ENCODE data around the gene DEXI.

Gene DEXI

GRCh38 chr16:10916534-10916933 is 25.7 kb downstream of the DEXI start:
- no peak for DNase-seq (ENCODE audit: low read depth)
- in situ Hi-C loops (cut with HindIII; ENCODE audit: low sequenced_read_pairs): no loop called here
- TF ChIP-seq CTCF (IDR thresholded peaks at IDR 0.05; ENCODE audit: low read depth, low read length, missing control alignments): no peak
- H3K4me3 ChIP-seq (ENCODE audit: low read depth, low read length): no peak overlapping the region

- TF ChIP-seq CTCF (IDR thresholded peaks at IDR 0.05; ENCODE audit: low read depth, low read length, missing control alignments): no peak
- no peak for DNase-seq (ENCODE audit: low read depth)
- no peak overlapping the region for H3K4me3 ChIP-seq (ENCODE audit: low read depth, low read length)
- in situ Hi-C loops (cut with HindIII; ENCODE audit: low sequenced_read_pairs): no loop called here
Observed at GRCh38 chr16:10911267-10911666, 31.0 kb downstream of the DEXI start.

GRCh38 chr16:10907757-10908045 is 34.6 kb downstream of the DEXI start:
- TF ChIP-seq CTCF (IDR thresholded peaks at IDR 0.05; ENCODE audit: low read depth, low read length, missing control alignments): no peak
- no peak for DNase-seq (ENCODE audit: low read depth)
- no peak overlapping the region for H3K4me3 ChIP-seq (ENCODE audit: low read depth, low read length)
- in situ Hi-C loops (cut with HindIII; ENCODE audit: low sequenced_read_pairs): no loop called here

- DNase-seq (ENCODE audit: low read depth): no peak
- no peak overlapping the region for H3K4me3 ChIP-seq (ENCODE audit: low read depth, low read length)
- in situ Hi-C loops (cut with HindIII; ENCODE audit: low sequenced_read_pairs): no loop called here
- TF ChIP-seq CTCF (IDR thresholded peaks at IDR 0.05; ENCODE audit: low read depth, low read length, missing control alignments): no peak
Observed at GRCh38 chr16:10906914-10907756, 35.1 kb downstream of the DEXI start.

- no peak overlapping the region for H3K4me3 ChIP-seq (ENCODE audit: low read depth, low read length)
- in situ Hi-C loops (cut with HindIII; ENCODE audit: low sequenced_read_pairs): no loop called here
- no peak for TF ChIP-seq CTCF (IDR thresholded peaks at IDR 0.05; ENCODE audit: low read depth, low read length, missing control alignments)
Observed at GRCh38 chr16:10906482-10906881, 35.8 kb downstream of the DEXI start.

GRCh38 chr16:10902999-10903398 is 39.3 kb downstream of the DEXI start:
- H3K4me3 ChIP-seq (ENCODE audit: low read depth, low read length): no peak overlapping the region
- no peak for DNase-seq (ENCODE audit: low read depth)
- TF ChIP-seq CTCF (IDR thresholded peaks at IDR 0.05; ENCODE audit: low read depth, low read length, missing control alignments): no peak
- in situ Hi-C loops (cut with HindIII; ENCODE audit: low sequenced_read_pairs): no loop called here

More at GRCh38 chr16:10906482-10906881, 35.8 kb downstream of the DEXI start:
- no peak for DNase-seq (ENCODE audit: low read depth)

All from astrocyte of the cerebellum (primary cell).